Esophagus squamous epithelium (tissue), 5 donors: Measurements from ENCODE around the gene TCP1. TPM values are rescaled to one million over a fixed set of nuclear protein-coding genes. Genes with fewer than 3 reads are reported as not detected.
"Not testable (repeated sequence)": the region's sequence is repeated elsewhere in the genome, so short reads cannot be mapped to it uniquely, and the experiment has no call there.

Source experiments
- DNase-seq: peaks from one replicate; lab custom pipeline; 2025; lab: John Stamatoyannopoulos, UW
- H3K27ac ChIP-seq, 4 donors: fragments of 200-600 bp; sonication (generic); one replicate each; pipeline ENCODE4 v1.5.1; 2016 to 2019; ENCODE audit warnings: mild to moderate bottlenecking in 1 of 4
- H3K27me3 ChIP-seq, 4 donors: fragments of 200-600 bp; sonication (generic); 1 replicate in 3 of 4; 2 replicates in 1 of 4; pipeline versions ENCODE4 v1.5.1 to v1.6.0; 2017 to 2021; ENCODE audit warnings: antibody characterized with exemption in 1 of 4
- H3K36me3 ChIP-seq, 3 donors: fragments of 200-600 bp; sonication (generic); one replicate each; pipeline ENCODE4 v1.5.1; 2016 to 2019
- H3K4me1 ChIP-seq, 3 donors: fragments of 200-600 bp; sonication (generic); one replicate each; pipeline ENCODE4 v1.5.1; 2017 to 2019
- H3K4me3 ChIP-seq, 4 donors: fragments of 200-600 bp; sonication (generic); 1 replicate in 3 of 4; 2 replicates in 1 of 4; pipeline ENCODE4 v1.5.1; 2016 to 2019; ENCODE audit warnings: mild to moderate bottlenecking in 2 of 4, moderate library complexity in 1 of 4
- H3K9me3 ChIP-seq, 3 donors: fragments of 200-600 bp; sonication (generic); one replicate each; pipeline ENCODE4 v1.5.1; 2016 to 2019
- CTCF ChIP-seq, 6 experiments: fragments of 450-650 bp in 4 of 6; fragments of 200-600 bp in 2 of 6; sonication (generic) in 2 of 6; IDR thresholded peaks; one replicate each; pipeline ENCODE4 v1.5.1; 2016 to 2019; ENCODE audit warnings: antibody characterized with exemption in 6 of 6, mild to moderate bottlenecking in 4 of 6, moderate library complexity in 4 of 6
- POLR2A ChIP-seq, 4 donors: fragments of 450-650 bp; IDR thresholded peaks; one replicate each; pipeline ENCODE4 v1.6.1; 2017; ENCODE audit warnings: antibody characterized with exemption in 4 of 4, mild to moderate bottlenecking in 4 of 4, moderate library complexity in 3 of 4
- WGBS, 2 donors: methylation state at CpG; one replicate each; pipeline ENCODE4 v1.1.5; 2018; 5-methylcytosine and 5-hydroxymethylcytosine counted together
- intact Hi-C: fragments of 100-400 bp; cut with DNase I; formaldehyde crosslinking; loops from one replicate; pipeline ENCODE4 v1.15.0; 2022
- total RNA-seq, 4 donors: library from RNA; depleted of rRNA; stranded (reverse); fragments of >200 nt; gene quantifications; one replicate each; pipeline ENCODE4 v1.1.0, GENCODE V29; 2016
- donor health status: DM: yes; HTN: yes; CAD: no.

The TCP1 gene
- total RNA-seq, 4 donors from 2014 or later: 75.1 to 189 (median 172) TPM

GRCh38 chr6:159797554-159797953 lies 8.2 kb upstream of the TCP1 start:
- Histone ChIP-seq H3K27me3 (no peaks in the 10 kb centered on the region), H3K9me3 (no peaks in the 10 kb centered on the region), H3K4me3 (no peak overlapping the region), H3K4me1 (peaks cover 5 to 32% (median 6%) of the 10 kb centered on the region in 3 donors), H3K27ac (no peak overlapping the region), H3K36me3 (peaks cover 0 to 77% (median 16%) of the 10 kb centered on the region in 3 donors)
- 29 to 50% methylated on average over 1 of the region's 1 CpG for WGBS, 2 donors
- TF ChIP-seq POLR2A (IDR thresholded peaks at IDR 0.05) (no peak), CTCF (IDR thresholded peaks at IDR 0.05) (no peak)
- intact Hi-C loops: no loop called here
- no peak for DNase-seq

GRCh38 chr6:159794976-159795375 lies 5.6 kb upstream of the TCP1 start:
- not testable (repeated sequence) for H3K27ac ChIP-seq, DNase-seq, H3K4me3 ChIP-seq, H3K9me3 ChIP-seq, H3K27me3 ChIP-seq
- peaks cover 0 to 79% (median 13%) of the 10 kb centered on the region in 3 donors for H3K36me3 ChIP-seq
- 59 to 87% methylated on average over 5 of the region's 8 CpGs for WGBS, 2 donors
- H3K4me1 ChIP-seq: peaks cover 9 to 46% (median 22%) of the 10 kb centered on the region in 3 donors
- intact Hi-C loops: loop anchor here (5.0 kb wide), 1 partner anchor 108 kb away; no protein-coding TSS in a partner anchor

GRCh38 chr6:159790956-159791598 lies 1.7 kb upstream of the TCP1 start:
- whole genome bisulfite sequencing, 2 donors: 13 to 28% methylated on average over 7 to 15 of the region's 18 CpGs
- no peak for DNase-seq
- peak overlapping the region; percentile 95 to 100 (median 98) for H3K27ac ChIP-seq
- intact Hi-C loops: loop anchor here (5.0 kb wide), 1 partner anchor 104 kb away; no protein-coding TSS in a partner anchor
- peaks cover 0 to 56% (median 7%) of the 10 kb centered on the region in 3 donors for H3K36me3 ChIP-seq
- no peaks in the 10 kb centered on the region for H3K27me3 ChIP-seq
- H3K9me3 ChIP-seq: no peaks in the 10 kb centered on the region
- TF ChIP-seq POLR2A (IDR thresholded peaks at IDR 0.05): no peak
- no peak for TF ChIP-seq CTCF (IDR thresholded peaks at IDR 0.05)
- H3K4me1 ChIP-seq: peaks cover 14 to 72% (median 42%) of the 10 kb centered on the region in 3 donors
- H3K4me3 ChIP-seq: peak overlapping the region; percentile 68 to 96 (median 77)

DNA sequence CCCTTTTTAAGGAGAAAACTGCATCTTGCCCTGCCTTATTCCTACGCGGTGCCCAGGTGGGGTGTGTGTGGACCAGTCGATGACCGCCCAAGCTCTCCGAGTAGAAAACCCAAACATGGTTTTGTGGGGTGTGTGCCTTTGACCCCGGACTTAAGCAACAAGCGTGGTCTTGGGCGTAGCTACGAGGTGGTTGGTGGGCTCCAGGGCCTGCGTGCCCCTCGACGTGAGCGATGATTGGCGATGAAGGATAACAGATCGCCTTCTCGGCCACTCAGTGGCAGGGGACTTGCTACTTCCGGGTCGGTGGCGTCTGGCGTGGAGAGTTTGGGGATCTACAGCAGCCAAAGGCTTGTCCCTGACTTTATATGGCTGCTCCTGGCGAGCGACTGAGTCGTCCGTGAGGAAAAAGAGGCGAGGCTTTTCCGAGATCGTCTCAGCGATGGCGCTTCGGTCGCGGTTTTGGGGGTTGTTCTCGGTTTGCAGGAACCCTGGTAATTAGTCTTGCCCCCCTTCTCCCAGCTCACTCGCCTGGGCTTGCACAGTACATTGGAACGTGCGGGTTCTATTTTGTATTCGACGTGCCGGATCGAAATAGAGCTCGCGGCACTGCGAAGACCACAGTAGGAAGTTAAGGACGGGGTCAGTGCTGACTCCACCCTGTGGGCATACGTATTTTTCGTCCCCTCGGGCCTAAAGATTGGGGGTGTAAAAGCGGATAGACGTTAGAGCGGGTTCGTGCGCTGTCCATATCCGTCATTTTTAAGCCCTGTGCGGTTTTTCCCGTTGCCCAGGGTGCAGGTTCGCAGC lies 950 bp upstream of the TCP1 start, which contains the start of gene MRPL18:
MRPL18 (plus strand) TSS at position 319 of the 807 bp plus-strand sequence; CDS start at position 440, 121 bp downstream.
- 1 to 2% methylated on average over 19 of the region's 56 CpGs for WGBS, 2 donors
- no peaks in the 10 kb centered on the region for H3K27me3 ChIP-seq

More for the DNA sequence above, 950 bp upstream of the TCP1 start, which contains the start of gene MRPL18:
- DNase-seq: peak; percentile 70
- H3K4me1 ChIP-seq: peaks cover 14 to 70% (median 42%) of the 10 kb centered on the region in 3 donors
- peak in 3 of 4 donors; percentile 53 to 59 (median 56) for TF ChIP-seq POLR2A (IDR thresholded peaks at IDR 0.05)
- TF ChIP-seq CTCF (IDR thresholded peaks at IDR 0.05): no peak
- peak within 1 kb of the TSS; percentile 68 to 96 (median 77) for H3K4me3 ChIP-seq
- intact Hi-C loops: loop anchor here (5.0 kb wide), 1 partner anchor 103 kb away; no protein-coding TSS in a partner anchor
- H3K9me3 ChIP-seq: no peaks in the 10 kb centered on the region
- H3K36me3 ChIP-seq: peaks cover 0 to 57% (median 7%) of the 10 kb centered on the region in 3 donors
- H3K27ac ChIP-seq: peak within 1 kb of the TSS; percentile 95 to 100 (median 98)
